Right hindlimb (tissue), 1 donor: ENCODE measurements around the gene UBE2D1.

Experiments used
- DNase-seq: peaks from one replicate; pipeline ENCODE4 v3.0.0-alpha.2; 2018

The UBE2D1 gene

DNA sequence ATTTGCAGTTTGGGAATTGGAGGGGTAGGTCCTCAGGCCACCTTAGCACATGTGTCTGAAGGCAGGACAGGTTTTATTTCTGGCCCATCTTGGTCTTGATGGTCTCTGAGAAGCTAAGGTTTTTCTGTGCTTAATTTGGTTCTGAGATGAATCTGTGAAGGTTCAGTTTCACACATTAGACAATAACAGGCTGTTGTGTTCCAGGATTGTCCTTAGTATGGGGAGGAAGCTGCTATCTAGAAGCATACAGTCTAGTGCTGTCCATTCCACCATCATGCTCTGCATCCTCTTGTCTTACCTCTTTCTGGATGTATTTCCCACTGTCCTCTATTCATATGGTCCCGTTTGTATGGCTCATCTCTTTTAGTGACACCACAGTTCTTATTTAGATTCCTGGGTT is 7.1 kb downstream of the UBE2D1 start:
- DNase-seq, result no peak

DNA sequence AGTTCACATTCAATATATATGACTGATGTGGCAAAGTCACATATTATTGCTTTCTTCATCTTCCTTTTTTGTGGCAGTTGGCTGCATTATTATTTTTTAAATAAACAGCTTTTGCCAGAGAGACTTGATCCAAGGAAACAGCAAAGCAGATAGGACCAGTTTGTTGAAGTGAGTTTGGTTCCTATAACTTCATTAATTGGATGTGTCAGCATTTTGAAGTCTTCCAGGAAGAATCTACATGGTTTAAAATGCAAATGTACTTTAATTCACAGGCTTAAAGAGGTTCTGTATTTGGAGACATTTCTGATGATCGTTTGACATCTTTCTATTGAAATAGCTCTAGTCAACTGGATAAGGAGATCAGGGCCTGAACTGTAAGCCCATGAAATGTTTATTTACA is 13.2 kb downstream of the UBE2D1 start:
- no peak for DNase-seq

- DNase-seq, result no peak
These were observed 13.8 kb downstream of the UBE2D1 start for GRCh38 chr10:58348571-58349033.

GRCh38 chr10:58350023-58350422 is 15.2 kb downstream of the UBE2D1 start:
- no peak for DNase-seq

DNA sequence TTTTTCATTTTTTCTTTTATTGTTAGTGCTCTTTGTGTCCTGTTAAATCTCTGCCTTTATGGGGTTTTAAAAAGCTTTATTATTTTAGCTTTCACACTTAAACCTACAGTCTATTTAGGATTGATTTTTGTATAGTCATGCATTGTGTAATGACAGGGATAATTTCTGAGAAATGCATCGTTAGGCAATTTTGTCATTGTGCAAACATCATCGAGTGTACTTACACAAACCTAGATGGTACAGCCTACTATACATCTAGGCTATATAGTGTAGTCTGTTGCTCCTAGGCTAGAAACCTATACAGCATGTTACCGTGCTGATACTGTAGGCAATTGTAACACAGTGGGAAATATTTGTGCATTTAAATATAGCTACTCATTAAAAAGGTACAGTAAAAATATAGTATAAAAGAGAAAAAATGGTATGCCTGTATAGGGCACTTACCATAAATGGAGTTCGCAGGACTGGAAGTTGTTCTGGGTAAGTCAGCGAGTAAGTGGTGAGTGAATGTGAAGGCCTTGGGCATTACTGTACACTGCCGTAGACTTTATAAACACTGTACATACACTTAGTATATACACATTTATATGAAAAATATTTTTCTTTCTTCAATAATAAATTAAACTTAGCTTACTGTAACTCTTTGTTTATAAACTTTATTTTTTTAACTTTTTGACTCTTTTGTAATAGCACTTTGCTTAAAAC is 16.0 kb downstream of the UBE2D1 start:
- no peak for DNase-seq

DNA sequence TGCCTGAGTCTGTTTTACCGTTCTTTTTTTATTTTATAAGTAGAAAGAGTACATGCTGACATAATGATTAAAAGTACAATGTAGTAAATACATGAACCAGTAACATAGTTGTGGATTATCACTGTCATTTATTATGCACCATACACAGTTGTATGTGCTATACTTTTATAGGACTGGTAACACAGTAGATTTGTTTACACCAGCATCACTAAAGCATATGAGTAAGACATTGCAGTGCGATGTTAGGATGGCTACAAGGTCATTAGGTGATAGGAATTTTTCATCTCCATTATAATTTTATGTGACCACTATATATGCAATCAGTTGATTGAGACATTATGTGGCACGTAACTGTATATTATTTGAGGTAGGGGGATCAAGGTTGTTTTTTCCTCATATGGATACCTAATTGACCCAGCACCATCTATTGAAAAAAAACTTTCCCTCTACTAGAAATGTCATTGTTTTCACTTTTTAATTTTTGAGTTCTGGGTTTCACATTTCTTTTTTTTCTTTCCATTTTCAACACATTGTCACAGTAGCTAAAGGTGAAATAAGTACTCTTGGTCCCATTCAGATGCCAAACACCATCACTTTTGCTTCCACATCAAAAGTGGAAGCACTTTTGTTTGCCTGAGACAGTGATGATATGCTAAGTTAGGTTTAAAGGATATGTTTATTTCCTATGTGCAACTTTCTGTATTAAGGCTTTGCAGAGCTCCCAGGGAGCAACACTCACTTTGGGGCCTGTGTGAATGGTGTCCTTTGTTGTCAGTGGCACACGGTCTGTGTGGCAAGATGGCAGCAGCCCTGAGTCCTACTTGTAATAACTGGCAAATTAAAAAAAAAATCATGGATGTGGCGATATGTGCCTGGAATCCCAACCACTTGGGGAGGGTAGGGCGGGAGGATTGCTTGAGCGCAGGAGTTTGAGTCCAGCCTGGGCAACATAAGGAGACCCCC is 17.1 kb downstream of the UBE2D1 start:
- DNase-seq, result no peak

DNA sequence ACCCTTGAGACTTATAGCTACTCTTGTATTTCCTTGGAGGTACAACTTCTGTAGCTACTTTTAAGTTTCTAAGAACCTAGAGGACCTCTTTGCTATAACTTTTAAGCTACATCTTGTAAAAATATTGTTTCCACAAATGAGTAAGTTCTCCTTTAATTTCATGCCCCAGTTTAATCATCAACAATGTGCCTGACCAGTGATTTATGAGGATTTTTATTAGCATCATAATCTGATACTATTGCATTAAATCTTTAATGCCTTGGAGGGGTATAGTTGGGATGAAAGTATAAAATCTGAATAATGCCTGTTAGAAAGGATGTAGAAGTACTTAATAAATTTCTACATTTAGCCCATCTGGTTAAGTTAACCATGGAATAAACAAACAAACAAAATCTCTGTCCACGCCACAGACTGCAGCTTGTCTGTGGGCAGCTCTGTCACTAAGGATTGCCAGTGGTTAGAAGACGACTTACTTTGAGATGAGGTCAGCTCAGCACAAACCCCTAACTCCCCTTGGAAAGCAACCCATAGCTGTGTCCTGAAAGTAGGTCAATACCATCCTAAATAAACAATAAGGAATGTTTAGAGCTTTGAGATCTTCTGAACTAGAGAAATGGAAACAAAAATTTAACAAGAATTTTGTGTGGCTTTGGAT is 18.3 kb downstream of the UBE2D1 start:
- DNase-seq, result no peak

GRCh38 chr10:58356756-58357155 is 21.9 kb downstream of the UBE2D1 start:
- no peak for DNase-seq

DNA sequence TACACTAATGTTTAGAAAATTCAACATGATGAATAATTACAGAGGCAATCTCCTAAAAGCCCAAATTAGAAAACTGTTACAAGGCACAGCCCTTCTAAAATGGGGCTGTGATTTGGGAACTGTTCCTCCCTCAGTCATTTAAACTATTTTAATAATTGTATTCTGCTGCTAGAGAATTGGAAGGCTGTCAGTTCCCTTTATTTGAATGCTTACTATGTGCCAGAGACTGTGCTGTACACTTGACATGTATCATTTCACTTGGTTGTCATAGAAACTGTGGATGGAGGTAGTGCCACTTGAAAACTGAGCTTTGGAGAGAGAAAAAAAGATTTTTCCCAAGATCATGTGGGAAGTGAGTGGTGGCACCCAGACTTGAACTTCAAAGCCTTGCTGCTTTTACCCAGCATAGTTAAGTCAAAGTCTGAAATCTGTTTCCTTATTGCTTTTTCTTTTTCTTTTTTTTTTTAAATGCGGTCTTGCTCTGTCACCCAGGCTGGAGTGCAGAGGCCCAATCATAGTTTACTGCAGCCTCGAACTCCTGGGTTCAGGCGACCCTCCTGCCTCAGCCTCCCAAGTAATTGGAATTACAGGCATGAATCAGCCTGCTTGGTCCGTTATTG is 23.6 kb downstream of the UBE2D1 start:
- no peak for DNase-seq

GRCh38 chr10:58358947-58359346 is 24.1 kb downstream of the UBE2D1 start:
- no peak for DNase-seq

DNA sequence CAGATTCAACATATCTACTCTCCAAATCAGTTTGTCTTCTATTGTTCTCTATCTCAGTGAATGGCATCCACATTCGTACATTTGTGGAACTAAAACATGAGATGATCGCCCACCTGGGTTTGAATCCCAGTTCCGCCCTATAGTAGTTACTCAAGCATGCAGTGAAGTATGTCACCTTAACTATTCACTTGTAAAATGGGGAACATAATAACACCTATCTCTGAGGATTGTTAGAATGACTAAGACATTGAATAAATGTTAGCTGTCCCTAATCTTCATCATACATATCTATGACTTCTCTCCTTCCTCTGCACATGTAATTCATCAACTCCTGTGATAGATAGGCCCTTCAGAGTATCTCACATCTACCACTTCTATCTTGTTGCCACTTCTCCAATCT is 24.7 kb downstream of the UBE2D1 start:
- no peak for DNase-seq

GRCh38 chr10:58360412-58361004 is 25.7 kb downstream of the UBE2D1 start:
- DNase-seq, result no peak

DNA sequence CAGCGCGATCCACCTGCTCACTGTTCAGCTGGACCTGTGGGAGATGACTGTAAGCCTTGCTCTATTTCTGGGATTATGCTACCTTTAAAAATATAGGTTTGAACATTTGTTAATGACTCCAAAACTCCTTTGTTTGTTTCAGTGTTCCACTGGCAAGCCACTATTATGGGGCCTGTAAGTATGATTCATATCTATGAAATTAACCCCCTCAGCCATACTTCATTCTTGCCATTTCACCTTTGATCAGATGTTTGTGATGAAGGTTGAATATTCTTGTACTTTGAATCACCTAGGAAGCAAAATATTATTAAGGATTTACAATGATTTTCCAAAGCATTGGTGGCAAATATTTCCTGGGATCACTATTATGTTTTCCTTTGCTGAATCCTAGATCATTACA is 26.5 kb downstream of the UBE2D1 start:
- no peak for DNase-seq

- DNase-seq, result no peak
These were observed 27.4 kb downstream of the UBE2D1 start for GRCh38 chr10:58362027-58362789.

- no peak for DNase-seq
These were observed 32.3 kb downstream of the UBE2D1 start for GRCh38 chr10:58367069-58367468.

DNA sequence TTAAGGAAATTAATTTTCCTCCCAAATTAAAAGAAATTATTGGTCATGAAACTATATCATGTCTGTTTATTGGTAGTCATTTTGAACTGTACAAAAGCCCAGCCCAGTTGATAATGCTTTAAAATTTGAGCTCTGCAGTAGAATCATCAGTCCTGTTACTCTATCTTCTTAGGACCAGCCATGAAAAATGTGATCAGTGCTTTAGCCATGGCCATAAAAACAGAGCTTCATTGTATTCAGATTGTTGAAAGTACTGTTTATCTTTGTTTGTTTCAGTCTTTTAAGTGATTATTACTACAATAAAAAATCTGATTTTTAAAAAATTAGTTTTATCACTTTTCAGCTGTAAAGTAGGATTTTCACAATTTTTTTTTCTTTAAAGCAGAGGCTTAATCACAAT is 36.7 kb downstream of the UBE2D1 start:
- DNase-seq, result no peak

GRCh38 chr10:58372607-58373441 is 38.0 kb downstream of the UBE2D1 start:
- no peak for DNase-seq

DNA sequence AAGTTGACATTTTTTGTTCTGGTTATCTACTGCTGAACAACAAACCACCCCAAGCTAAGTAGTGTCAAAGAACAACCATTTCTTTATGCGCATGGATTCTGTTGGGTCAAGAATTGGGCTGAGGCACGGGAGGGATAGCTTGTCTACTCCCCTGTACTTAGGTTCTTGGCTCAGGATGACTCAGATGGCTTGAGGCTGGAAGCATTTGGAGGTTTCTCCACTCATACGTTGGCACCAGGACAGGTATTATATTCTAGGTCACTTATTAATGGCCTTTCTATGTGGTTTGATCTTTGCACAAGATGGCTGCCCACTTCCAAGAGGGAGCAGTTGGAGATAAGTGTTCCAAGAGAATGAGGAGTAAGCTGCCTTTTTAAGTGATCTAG is 38.6 kb downstream of the UBE2D1 start:
- DNase-seq, result no peak

DNA sequence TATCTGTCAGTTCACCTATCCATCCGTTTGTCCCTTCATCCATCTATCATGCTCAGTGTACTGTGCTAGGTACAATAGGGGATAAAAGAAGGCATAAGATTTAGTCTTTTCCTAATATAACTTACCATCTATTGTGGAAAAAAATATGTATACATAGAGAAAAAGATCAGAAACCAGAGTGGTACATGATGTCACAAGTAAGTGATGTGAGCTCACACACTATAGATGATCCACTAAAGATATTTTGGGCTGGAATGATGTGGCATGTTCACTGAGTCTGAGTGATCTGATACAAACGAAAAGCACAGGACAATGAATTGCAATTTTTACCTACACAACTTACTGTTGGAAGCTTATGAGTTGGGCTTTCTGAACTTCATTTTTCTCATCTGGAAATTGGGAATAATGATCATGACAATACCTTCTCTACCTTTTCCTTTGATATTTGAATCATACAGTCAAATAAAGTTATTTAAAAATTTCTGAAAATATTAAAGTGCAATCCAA is 47.7 kb downstream of the UBE2D1 start:
- no peak for DNase-seq

GRCh38 chr10:58384095-58384494 is 49.3 kb downstream of the UBE2D1 start:
- no peak for DNase-seq

DNA sequence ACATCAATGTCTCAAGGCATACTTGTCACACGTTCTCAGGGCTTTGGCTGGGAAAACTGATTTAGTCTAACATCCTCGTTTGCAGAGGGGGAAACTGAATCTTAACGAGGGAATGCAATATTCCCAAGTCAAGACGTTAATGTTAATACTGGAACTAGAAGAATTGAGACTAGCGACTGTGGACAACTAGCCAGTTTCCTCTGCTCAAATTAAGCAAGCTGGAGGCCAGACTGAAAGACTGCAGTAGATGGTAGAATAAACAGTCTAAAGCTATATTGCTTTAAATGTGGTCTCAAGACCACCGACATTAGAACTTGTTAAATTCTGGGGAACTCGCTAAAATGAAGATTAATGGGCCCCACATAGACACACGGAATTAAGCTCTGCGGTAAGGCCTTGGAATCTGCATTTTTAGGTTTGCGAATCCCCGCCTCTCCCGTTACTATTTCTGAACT is 49.8 kb downstream of the UBE2D1 start:
- no peak for DNase-seq
